Keratinocyte (primary cell): ENCODE data around the gene PDZD2. TPM values are rescaled to one million over a fixed set of nuclear protein-coding genes. Genes with fewer than 3 reads are reported as not detected.

Experiments
- DNase-seq: peaks from one replicate; pipeline ENCODE4 v3.0.0-alpha.2; 2011; ENCODE audit warnings: low read depth, missing footprints, low spot score
- FAIRE-seq: peaks from 2 replicates; lab custom pipeline; 2011; peaks lifted over from hg19 to GRCh38; lab: Jason Lieb, UNC
- H2AFZ ChIP-seq: 2 replicates; pipeline ENCODE4 v1.6.0; 2012; ENCODE audit warnings: low read length, control low read depth, inconsistent platforms; ENCODE audit not compliant: control insufficient read depth
- H3K27ac ChIP-seq: 2 replicates; pipeline ENCODE4 v1.5.1; 2011; ENCODE audit warnings: low read length; ENCODE audit not compliant: control insufficient read depth, insufficient read depth
- H3K27me3 ChIP-seq: 3 replicates; pipeline ENCODE4 v1.6.0; 2011; ENCODE audit warnings: low read length; ENCODE audit not compliant: control insufficient read depth, insufficient read depth; ENCODE audit errors: extremely low read depth
- H3K36me3 ChIP-seq, 2 experiments: 2 replicates in 1 of 2; 3 replicates in 1 of 2; pipeline ENCODE4 v1.5.1; 2011; ENCODE audit warnings: low read length in 2 of 2, mild to moderate bottlenecking in 1 of 2; ENCODE audit not compliant: control insufficient read depth in 2 of 2, insufficient read depth in 2 of 2; ENCODE audit errors: extremely low read depth in 1 of 2
- H3K4me1 ChIP-seq: 3 replicates; pipeline ENCODE4 v1.5.1; 2011; ENCODE audit warnings: low read length; ENCODE audit not compliant: control insufficient read depth, insufficient read depth; ENCODE audit errors: extremely low read depth
- H3K4me2 ChIP-seq: 3 replicates; pipeline ENCODE4 v1.6.0; 2011; ENCODE audit warnings: low read depth, low read length; ENCODE audit not compliant: control insufficient read depth, insufficient read depth; ENCODE audit errors: extremely low read depth
- H3K4me3 ChIP-seq, 3 experiments: fragments of 200-600 bp in 1 of 3; sonication (generic) in 1 of 3; 2 replicates in 2 of 3; 3 replicates in 1 of 3; pipeline ENCODE4 v1.5.1; 2011 to 2016; ENCODE audit warnings: low read length in 3 of 3, mild to moderate bottlenecking in 3 of 3, control low read depth in 2 of 3, inconsistent platforms in 1 of 3, low read depth in 1 of 3, mixed read lengths in 1 of 3, mixed run types in 1 of 3, moderate library complexity in 1 of 3; ENCODE audit not compliant: control insufficient read depth in 2 of 3, insufficient read depth in 2 of 3; ENCODE audit errors: extremely low read depth in 1 of 3
- H3K79me2 ChIP-seq: 2 replicates; pipeline ENCODE4 v1.6.0; 2012; ENCODE audit warnings: low read length; ENCODE audit not compliant: control insufficient read depth, insufficient read depth
- H3K9ac ChIP-seq: 3 replicates; pipeline ENCODE4 v1.6.0; 2011; ENCODE audit warnings: low read length; ENCODE audit not compliant: control insufficient read depth, insufficient read depth; ENCODE audit errors: extremely low read depth
- H3K9me1 ChIP-seq: 3 replicates; pipeline ENCODE4 v1.6.0; 2011; ENCODE audit warnings: low read length; ENCODE audit not compliant: control insufficient read depth, insufficient read depth; ENCODE audit errors: extremely low read depth
- H3K9me3 ChIP-seq: 2 replicates; pipeline ENCODE4 v1.5.1; 2012; ENCODE audit warnings: low read depth, low read length; ENCODE audit not compliant: control insufficient read depth
- H4K20me1 ChIP-seq: 3 replicates; pipeline ENCODE4 v1.6.0; 2011; ENCODE audit warnings: low read length; ENCODE audit not compliant: control insufficient read depth, insufficient read depth; ENCODE audit errors: extremely low read depth
- CTCF ChIP-seq, 3 experiments: IDR thresholded peaks in 1 of 3; conservative IDR thresholded peaks in 1 of 3; optimal IDR thresholded peaks in 1 of 3; 2 replicates in 2 of 3; 3 replicates in 1 of 3; pipeline versions ENCODE3 to v1.5.1; 2011; ENCODE audit warnings: low read length in 3 of 3, mild to moderate bottlenecking in 3 of 3, moderate library complexity in 2 of 3, control low read depth in 1 of 3, inconsistent platforms in 1 of 3; ENCODE audit not compliant: insufficient read depth in 2 of 3; ENCODE audit errors: extremely low read depth in 1 of 3
- EZH2 ChIP-seq: IDR thresholded peaks from one replicate; pipeline ENCODE4 v1.6.1; 2012; ENCODE audit warnings: inconsistent platforms, mild to moderate bottlenecking, low read length, moderate library complexity
- dilution Hi-C: fragments of 300-500 bp; cut with MboI; formaldehyde crosslinking; loops from one replicate; pipeline ENCODE4 v1.7.0; 2020; ENCODE audit warnings: low sequenced_read_pairs; ENCODE audit not compliant: extremely low pct_ligation_motif_present
- polyA plus RNA-seq, 5 experiments: library from polyadenylated mRNA; depleted of rRNA in 3 of 5; stranded (reverse) in 3 of 5; stranded (forward) in 1 of 5; unstranded in 1 of 5; fragments of >200 nt; gene quantifications; 1 replicate in 1 of 5; 2 replicates in 3 of 5; 3 replicates in 1 of 5; pipeline versions ENCODE4 v1.2.1 to v1.2.3, GENCODE V29; 2011 to 2012; ENCODE audit warnings: missing spikeins in 2 of 5, low read depth in 1 of 5, low replicate concordance in 1 of 5

Gene PDZD2
- polyA plus RNA-seq, 1 donor (not counting 4 experiments of a cell fraction or from before 2014, with no cell fraction given): 7.3 TPM

- TF ChIP-seq CTCF (optimal IDR thresholded peaks at IDR 0.05 in 1 of 3, IDR thresholded peaks at IDR 0.05 in 1 of 3, conservative IDR thresholded peaks at IDR 0.05 in 1 of 3; ENCODE audit: extremely low read depth in 1 of 3, insufficient read depth in 2 of 3, low read length in 3 of 3): no peak
- no peak for TF ChIP-seq EZH2
- dilution Hi-C loops: no loop called here
- H3K9me1 ChIP-seq: no peaks in the 10 kb centered on the region
- no peaks in the 10 kb centered on the region for H4K20me1 ChIP-seq
- H3K9me3 ChIP-seq: no peaks in the 10 kb centered on the region
- no peak for DNase-seq
- no peak overlapping the region for H3K4me3 ChIP-seq
- no peaks in the 10 kb centered on the region for H3K4me1 ChIP-seq
- no peaks in the 10 kb centered on the region for H3K36me3 ChIP-seq
- no peak overlapping the region for H3K27ac ChIP-seq
- FAIRE-seq: no peak
- no peak overlapping the region for H3K9ac ChIP-seq
- no peak overlapping the region for H2AFZ ChIP-seq
- H3K79me2 ChIP-seq: no peaks in the 10 kb centered on the region
- H3K4me2 ChIP-seq: no peak overlapping the region
- H3K27me3 ChIP-seq: no peaks in the 10 kb centered on the region
Measured at GRCh38 chr5:31886206-31886605, 247.3 kb downstream of the PDZD2 start.

DNA sequence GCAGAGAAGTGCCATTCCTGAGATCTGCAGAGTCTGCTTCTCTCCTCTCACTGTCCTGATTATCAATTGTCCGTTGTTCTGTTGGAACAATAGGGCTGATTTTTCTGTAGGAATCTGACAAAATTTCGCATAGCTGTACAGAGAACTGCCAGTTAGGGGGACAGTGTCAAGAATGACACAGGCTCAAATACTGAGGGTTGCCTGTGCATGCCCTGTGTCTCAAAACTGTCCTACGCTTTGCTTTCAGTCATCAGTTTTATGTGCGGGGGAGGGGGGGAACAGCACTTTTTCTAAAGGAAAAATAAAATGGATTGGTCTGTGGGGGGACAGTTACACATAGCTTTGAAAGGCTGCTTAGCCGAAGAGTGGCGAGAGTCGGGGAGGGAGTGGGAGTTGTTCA is 248.6 kb downstream of the PDZD2 start:
- Histone ChIP-seq H3K36me3 (no peaks in the 10 kb centered on the region), H3K4me3 (no peak overlapping the region), H3K4me1 (no peaks in the 10 kb centered on the region), H3K9me1 (no peaks in the 10 kb centered on the region), H3K27ac (no peak overlapping the region), H3K4me2 (no peak overlapping the region), H4K20me1 (no peaks in the 10 kb centered on the region), H3K9me3 (no peaks in the 10 kb centered on the region), H3K9ac (no peak overlapping the region), H2AFZ (no peak overlapping the region), H3K79me2 (no peaks in the 10 kb centered on the region), H3K27me3 (no peaks in the 10 kb centered on the region)
- FAIRE-seq (no peak), DNase-seq (no peak)
- dilution Hi-C loops: no loop called here
- TF ChIP-seq CTCF (optimal IDR thresholded peaks at IDR 0.05 in 1 of 3, IDR thresholded peaks at IDR 0.05 in 1 of 3, conservative IDR thresholded peaks at IDR 0.05 in 1 of 3; ENCODE audit: extremely low read depth in 1 of 3, insufficient read depth in 2 of 3, low read length in 3 of 3): no peak
- no peak for TF ChIP-seq EZH2
